Trophoblast cell (in vitro differentiated cells and primary cell): ENCODE results near the gene CREB3L4.
A peak's percentile ranks its signal among the peaks of the same experiment; 100 is the strongest.

Source experiments
- DNase-seq, 2 donors: peaks; one replicate each; pipeline ENCODE4 v3.0.0-alpha.2; 2016
- H2AFZ ChIP-seq: 2 replicates; pipeline ENCODE4 v1.6.1; 2013; ENCODE audit warnings: low read length, moderate library complexity, mild to moderate bottlenecking; ENCODE audit not compliant: insufficient read depth, poor library complexity
- H2AK5ac ChIP-seq: 2 replicates; pipeline ENCODE4 v1.6.1; 2013; ENCODE audit warnings: mild to moderate bottlenecking, low read length
- H2BK120ac ChIP-seq: 2 replicates; pipeline ENCODE4 v1.6.1; 2013; ENCODE audit warnings: low read length, mild to moderate bottlenecking, moderate library complexity; ENCODE audit not compliant: insufficient read depth, poor library complexity
- H2BK12ac ChIP-seq: 2 replicates; pipeline ENCODE4 v1.6.1; 2013; ENCODE audit warnings: mild to moderate bottlenecking, low read length, moderate library complexity
- H2BK5ac ChIP-seq: 2 replicates; pipeline ENCODE4 v1.6.1; 2013; ENCODE audit warnings: low read length, low read depth, moderate library complexity, mild to moderate bottlenecking; ENCODE audit not compliant: poor library complexity
- H3K14ac ChIP-seq: 2 replicates; pipeline ENCODE4 v1.6.1; 2013; ENCODE audit warnings: mild to moderate bottlenecking, low read length
- H3K18ac ChIP-seq: 2 replicates; pipeline ENCODE4 v1.6.1; 2013; ENCODE audit warnings: mild to moderate bottlenecking, low read length
- H3K23ac ChIP-seq: 2 replicates; pipeline ENCODE4 v1.6.1; 2013; ENCODE audit warnings: low read length
- H3K27ac ChIP-seq: 2 replicates; pipeline ENCODE4 v1.5.1; 2013; ENCODE audit warnings: low read depth, mild to moderate bottlenecking, inconsistent platforms, low read length, moderate library complexity
- H3K27me3 ChIP-seq: 2 replicates; pipeline ENCODE4 v1.6.1; 2013; ENCODE audit warnings: inconsistent platforms, mild to moderate bottlenecking, low read length, moderate library complexity; ENCODE audit not compliant: insufficient read depth
- H3K36me3 ChIP-seq, 2 experiments: 1 replicate in 1 of 2; 2 replicates in 1 of 2; pipeline ENCODE4 v1.6.1; 2013; ENCODE audit warnings: low read length in 2 of 2, mild to moderate bottlenecking in 2 of 2, moderate library complexity in 1 of 2; ENCODE audit not compliant: insufficient read depth in 2 of 2, control insufficient read depth in 1 of 2
- H3K4ac ChIP-seq: 2 replicates; pipeline ENCODE4 v1.6.1; 2013; ENCODE audit warnings: low read depth, mild to moderate bottlenecking, low read length, moderate library complexity
- H3K4me1 ChIP-seq, 2 experiments: 1 replicate in 1 of 2; 2 replicates in 1 of 2; pipeline ENCODE4 v1.6.1; 2013; ENCODE audit warnings: low read length in 2 of 2, mild to moderate bottlenecking in 2 of 2, moderate library complexity in 1 of 2; ENCODE audit not compliant: insufficient read depth in 2 of 2, control insufficient read depth in 1 of 2
- H3K4me2 ChIP-seq: 2 replicates; pipeline ENCODE4 v1.6.1; 2013; ENCODE audit warnings: inconsistent platforms, mild to moderate bottlenecking, low read length, moderate library complexity
- H3K4me3 ChIP-seq: 2 replicates; pipeline ENCODE4 v1.5.1; 2013; ENCODE audit warnings: mild to moderate bottlenecking, low read depth, low read length, inconsistent platforms
- H3K79me1 ChIP-seq: one replicate; pipeline ENCODE4 v1.6.1; 2013; ENCODE audit warnings: low read length
- H3K79me2 ChIP-seq: 2 replicates; pipeline ENCODE4 v1.6.1; 2013; ENCODE audit warnings: low read length, mild to moderate bottlenecking; ENCODE audit not compliant: control insufficient read depth, insufficient read depth, poor library complexity
- H3K9ac ChIP-seq: 2 replicates; pipeline ENCODE4 v1.6.1; 2013; ENCODE audit warnings: mild to moderate bottlenecking, low read length
- H3K9me3 ChIP-seq: 2 replicates; pipeline ENCODE4 v1.6.1; 2013; ENCODE audit warnings: low read depth, mild to moderate bottlenecking, control low read depth, inconsistent platforms, low read length; ENCODE audit not compliant: insufficient read depth
- H4K12ac ChIP-seq: 2 replicates; pipeline ENCODE4 v1.6.1; 2013; ENCODE audit warnings: low read depth, mild to moderate bottlenecking, low read length, moderate library complexity
- H4K8ac ChIP-seq: 2 replicates; pipeline ENCODE4 v1.6.1; 2013; ENCODE audit warnings: low read depth, mild to moderate bottlenecking, low read length, moderate library complexity
- H4K91ac ChIP-seq: one replicate; pipeline ENCODE4 v1.6.1; 2013; ENCODE audit warnings: low read depth, mild to moderate bottlenecking, low read length, moderate library complexity
- WGBS: extraction: QIAGEN DNeasy Blood & Tissue Kit; methylation state at CpG from one replicate; pipeline ENCODE4 v1.1.7; 2013; ENCODE audit warnings: missing lambda C conversion rate; ENCODE audit not compliant: insufficient read length, insufficient coverage; ENCODE audit errors: extremely low coverage; 5-methylcytosine and 5-hydroxymethylcytosine counted together

The CREB3L4 gene

GRCh38 chr1:153922076-153922971, 45.4 kb upstream of the CREB3L4 start:
- H3K4me3 ChIP-seq = peak overlapping the region; percentile 93
- peak overlapping the region; percentile 96 for H4K8ac ChIP-seq
- H3K27me3 ChIP-seq = no peaks in the 10 kb centered on the region
- WGBS = no CpG with 5 or more reads among the region's 86 CpGs
- peak overlapping the region; percentile 99 for H3K18ac ChIP-seq
- H2AK5ac ChIP-seq = no peak overlapping the region
- H2BK12ac ChIP-seq = peak overlapping the region; percentile 63
- peaks cover 14% of the 10 kb centered on the region for H3K79me1 ChIP-seq
- peak overlapping the region; percentile 86 for H3K4me2 ChIP-seq
- no peak overlapping the region for H3K23ac ChIP-seq
- H3K9me3 ChIP-seq = no peaks in the 10 kb centered on the region
- H3K79me2 ChIP-seq = peaks cover 21% of the 10 kb centered on the region
- H3K4me1 ChIP-seq = peaks cover 8 to 9% of the 10 kb centered on the region in 2 experiments
- H2BK5ac ChIP-seq = peak overlapping the region; percentile 98
- H3K27ac ChIP-seq = peak overlapping the region; percentile 99
- peak overlapping the region; percentile 97 for H4K91ac ChIP-seq
- H2BK120ac ChIP-seq = peak overlapping the region; percentile 90
- peak overlapping the region; percentile 99 for H3K14ac ChIP-seq
- peak; percentile 57 to 68 for DNase-seq
- peak overlapping the region; percentile 94 for H3K4ac ChIP-seq
- H3K9ac ChIP-seq = peak overlapping the region; percentile 91
- H2AFZ ChIP-seq = peak overlapping the region; percentile 83
- peaks cover 0 to 4% of the 10 kb centered on the region in 2 experiments for H3K36me3 ChIP-seq
- peak overlapping the region; percentile 93 for H4K12ac ChIP-seq

GRCh38 chr1:153922972-153923925, 44.5 kb upstream of the CREB3L4 start, which contains the start of gene GATAD2B:
Gene GATAD2B, minus strand, starts transcription at chr1:153922972. Its CDS starts 94,625 bp downstream, at chr1:153828347.
- peaks cover 14% of the 10 kb centered on the region for H3K79me1 ChIP-seq
- H3K9ac ChIP-seq = peak within 1 kb of the TSS; percentile 91
- WGBS = no CpG with 5 or more reads among the region's 53 CpGs
- peak within 1 kb of the TSS; percentile 98 for H2BK5ac ChIP-seq
- peak within 1 kb of the TSS; percentile 97 for H4K91ac ChIP-seq
- H4K8ac ChIP-seq = peak within 1 kb of the TSS; percentile 97
- peak within 1 kb of the TSS; percentile 94 for H3K4ac ChIP-seq
- peak within 1 kb of the TSS; percentile 63 for H2BK12ac ChIP-seq
- H4K12ac ChIP-seq = peak within 1 kb of the TSS; percentile 93
- no peak within 1 kb of the TSS for H2AK5ac ChIP-seq
- H3K14ac ChIP-seq = peak within 1 kb of the TSS; percentile 99
- H2BK120ac ChIP-seq = peak within 1 kb of the TSS; percentile 90
- H3K4me3 ChIP-seq = peak within 1 kb of the TSS; percentile 93
- no peaks in the 10 kb centered on the region for H3K27me3 ChIP-seq
- DNase-seq = peak; percentile 100
- H3K23ac ChIP-seq = no peak within 1 kb of the TSS
- peak within 1 kb of the TSS; percentile 85 for H2AFZ ChIP-seq
- H3K9me3 ChIP-seq = no peaks in the 10 kb centered on the region
- peaks cover 8 to 9% of the 10 kb centered on the region in 2 experiments for H3K4me1 ChIP-seq
- peaks cover 18% of the 10 kb centered on the region for H3K79me2 ChIP-seq
- peak within 1 kb of the TSS; percentile 86 for H3K4me2 ChIP-seq
- H3K27ac ChIP-seq = peak within 1 kb of the TSS; percentile 99
- H3K18ac ChIP-seq = peak within 1 kb of the TSS; percentile 99
- peaks cover 0 to 2% of the 10 kb centered on the region in 2 experiments for H3K36me3 ChIP-seq

- Histone ChIP-seq H4K8ac (no peak overlapping the region), H2BK120ac (no peak overlapping the region), H2AK5ac (no peak overlapping the region), H3K79me1 (peaks cover 14% of the 10 kb centered on the region), H3K4me3 (no peak overlapping the region), H3K9me3 (no peaks in the 10 kb centered on the region), H3K23ac (no peak overlapping the region), H2BK12ac (no peak overlapping the region), H3K9ac (no peak overlapping the region), H3K79me2 (peaks cover 14% of the 10 kb centered on the region), H3K4me2 (no peak overlapping the region), H3K27me3 (no peaks in the 10 kb centered on the region), H3K4me1 (peaks cover 2 to 6% of the 10 kb centered on the region in 2 experiments), H3K4ac (no peak overlapping the region), H3K27ac (no peak overlapping the region), H2BK5ac (no peak overlapping the region), H3K36me3 (peaks cover 11 to 14% of the 10 kb centered on the region in 2 experiments), H2AFZ (no peak overlapping the region), H4K12ac (no peak overlapping the region), H3K18ac (no peak overlapping the region), H4K91ac (no peak overlapping the region), H3K14ac (no peak overlapping the region)
- DNase-seq = no peak
- WGBS = no CpG with 5 or more reads among the region's 4 CpGs
Observed at GRCh38 chr1:153926405-153926804, 41.3 kb upstream of the CREB3L4 start.

GRCh38 chr1:153928245-153928644, 39.5 kb upstream of the CREB3L4 start:
- WGBS = no CpG with 5 or more reads among the region's 1 CpG
- H3K18ac ChIP-seq = no peak overlapping the region
- no peak for DNase-seq
- H2BK120ac ChIP-seq = no peak overlapping the region
- peaks cover 0 to 3% of the 10 kb centered on the region in 2 experiments for H3K4me1 ChIP-seq
- peaks cover 2% of the 10 kb centered on the region for H3K79me2 ChIP-seq
- no peak overlapping the region for H3K23ac ChIP-seq
- H3K4me3 ChIP-seq = no peak overlapping the region
- no peaks in the 10 kb centered on the region for H3K27me3 ChIP-seq
- no peak overlapping the region for H2AFZ ChIP-seq
- H3K9ac ChIP-seq = no peak overlapping the region
- H3K4me2 ChIP-seq = no peak overlapping the region
- H3K9me3 ChIP-seq = no peaks in the 10 kb centered on the region
- no peak overlapping the region for H2BK12ac ChIP-seq
- H3K4ac ChIP-seq = no peak overlapping the region
- no peak overlapping the region for H3K27ac ChIP-seq
- H3K79me1 ChIP-seq = peaks cover 4% of the 10 kb centered on the region
- H2BK5ac ChIP-seq = no peak overlapping the region
- no peak overlapping the region for H3K14ac ChIP-seq
- H4K91ac ChIP-seq = no peak overlapping the region
- no peak overlapping the region for H4K8ac ChIP-seq
- no peak overlapping the region for H4K12ac ChIP-seq
- peaks cover 25 to 28% of the 10 kb centered on the region in 2 experiments for H3K36me3 ChIP-seq
- no peak overlapping the region for H2AK5ac ChIP-seq
